ENCODE results near the gene TBX4.

TBX4 gene

DNA sequence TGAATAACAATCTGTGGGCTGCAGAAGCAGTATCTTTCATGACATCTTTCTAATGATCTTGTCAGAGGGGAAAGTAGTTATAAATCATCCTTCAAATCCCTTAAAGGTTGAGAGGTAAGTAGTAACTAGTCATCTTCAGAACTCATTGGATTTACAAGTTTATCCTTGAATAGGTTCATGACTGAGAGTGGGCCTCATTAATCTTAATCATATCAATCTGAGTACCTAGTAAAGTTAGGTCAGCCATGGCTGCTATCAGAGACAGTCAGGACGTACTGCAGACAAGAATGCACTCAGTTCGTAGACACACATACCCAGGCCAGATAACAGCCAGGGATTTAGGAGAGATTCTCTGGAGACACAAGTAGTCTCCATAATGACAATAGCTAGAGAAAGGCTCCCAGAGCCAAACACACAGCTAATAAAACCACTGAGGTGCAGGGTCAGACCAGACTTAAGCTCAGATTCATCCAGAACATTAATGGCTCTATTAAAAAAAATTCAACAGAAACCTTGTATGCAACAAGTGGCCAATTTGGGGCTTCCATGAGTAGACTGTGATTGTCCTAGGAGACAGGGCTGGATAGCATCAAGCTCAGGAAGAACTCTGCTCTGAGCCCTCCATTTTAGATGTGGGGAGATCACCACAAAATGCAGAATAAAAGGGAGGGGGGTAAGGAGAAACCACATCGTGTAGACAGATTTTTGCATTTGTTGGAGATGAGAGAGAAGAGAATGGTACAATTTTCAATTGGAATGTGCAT, 65.8 kb downstream of the TBX4 start:
- Histone ChIP-seq H3K27me3 (ENCODE audit: insufficient read depth, low read depth, severe bottlenecking) (no peaks in the 10 kb centered on the region), H3K36me3 (no peaks in the 10 kb centered on the region), H3K4me3 (ENCODE audit: low read depth, low read length) (no peak overlapping the region), H3K27ac (no peak overlapping the region), H3K9me3 (ENCODE audit: severe bottlenecking) (no peaks in the 10 kb centered on the region)
- TF ChIP-seq, protein P1, sequence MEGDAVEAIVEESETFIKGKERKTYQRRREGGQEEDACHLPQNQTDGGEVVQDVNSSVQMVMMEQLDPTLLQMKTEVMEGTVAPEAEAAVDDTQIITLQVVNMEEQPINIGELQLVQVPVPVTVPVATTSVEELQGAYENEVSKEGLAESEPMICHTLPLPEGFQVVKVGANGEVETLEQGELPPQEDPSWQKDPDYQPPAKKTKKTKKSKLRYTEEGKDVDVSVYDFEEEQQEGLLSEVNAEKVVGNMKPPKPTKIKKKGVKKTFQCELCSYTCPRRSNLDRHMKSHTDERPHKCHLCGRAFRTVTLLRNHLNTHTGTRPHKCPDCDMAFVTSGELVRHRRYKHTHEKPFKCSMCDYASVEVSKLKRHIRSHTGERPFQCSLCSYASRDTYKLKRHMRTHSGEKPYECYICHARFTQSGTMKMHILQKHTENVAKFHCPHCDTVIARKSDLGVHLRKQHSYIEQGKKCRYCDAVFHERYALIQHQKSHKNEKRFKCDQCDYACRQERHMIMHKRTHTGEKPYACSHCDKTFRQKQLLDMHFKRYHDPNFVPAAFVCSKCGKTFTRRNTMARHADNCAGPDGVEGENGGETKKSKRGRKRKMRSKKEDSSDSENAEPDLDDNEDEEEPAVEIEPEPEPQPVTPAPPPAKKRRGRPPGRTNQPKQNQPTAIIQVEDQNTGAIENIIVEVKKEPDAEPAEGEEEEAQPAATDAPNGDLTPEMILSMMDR (IDR thresholded peaks at IDR 0.05; ENCODE audit: low read depth, low read length) = no peak
- DNase-seq = no peak

DNA sequence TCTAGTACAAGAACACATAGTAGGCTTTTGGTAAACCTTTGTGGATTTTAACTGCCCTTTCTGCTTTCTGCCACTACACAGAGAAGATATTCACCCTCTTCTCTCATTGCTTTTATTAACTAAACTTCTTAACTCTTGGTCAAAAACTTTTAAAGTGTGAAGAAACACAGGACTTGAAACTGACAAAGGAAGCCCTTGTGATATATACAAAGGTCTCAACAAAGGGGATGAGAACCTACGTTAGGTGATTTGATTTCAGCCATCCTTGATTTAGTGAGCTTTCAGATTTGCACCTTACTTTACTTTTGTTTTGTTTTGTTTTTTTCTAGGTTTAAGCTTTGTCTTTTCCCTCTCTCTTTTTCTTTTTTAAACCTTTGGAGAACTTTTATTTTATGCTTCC, 66.9 kb downstream of the TBX4 start:
- H3K36me3 ChIP-seq = no peaks in the 10 kb centered on the region
- no peak overlapping the region for H3K27ac ChIP-seq
- no peaks in the 10 kb centered on the region for H3K27me3 ChIP-seq (ENCODE audit: insufficient read depth, low read depth, severe bottlenecking)
- no peaks in the 10 kb centered on the region for H3K9me3 ChIP-seq (ENCODE audit: severe bottlenecking)
- TF ChIP-seq, protein P1 (IDR thresholded peaks at IDR 0.05; ENCODE audit: low read depth, low read length) = no peak
- no peak for DNase-seq
- no peak overlapping the region for H3K4me3 ChIP-seq (ENCODE audit: low read depth, low read length)

DNA sequence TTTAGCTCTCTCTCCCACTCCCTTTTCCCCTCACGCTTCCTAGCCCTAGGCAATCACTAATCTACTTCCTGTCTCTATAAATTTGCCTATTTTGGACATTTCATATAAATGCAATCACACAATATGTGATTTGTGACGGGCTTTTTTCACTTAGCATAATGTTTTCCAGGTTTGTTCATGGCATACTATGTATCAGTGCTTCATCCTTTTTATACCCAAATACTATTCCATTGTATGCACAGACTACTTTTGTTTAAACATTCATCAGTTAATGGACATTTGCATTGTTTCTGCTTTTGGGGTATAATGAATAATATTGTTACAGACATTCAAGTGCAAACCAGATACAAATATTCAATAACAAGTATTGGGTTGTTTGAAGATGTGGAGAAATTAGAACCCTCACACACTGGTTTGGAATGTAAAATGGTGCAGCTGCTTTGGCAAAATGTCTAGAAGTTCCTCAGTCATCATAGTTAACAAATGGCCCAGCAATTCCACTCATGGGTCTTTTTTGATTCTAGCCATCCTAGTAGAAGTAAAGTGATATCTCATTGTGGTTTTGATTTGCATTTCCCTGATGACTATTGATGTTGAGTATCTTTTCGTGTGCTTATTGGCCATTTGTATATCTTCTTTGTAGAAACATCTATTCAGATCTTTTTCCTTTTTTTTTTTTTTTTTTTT, 67.7 kb downstream of the TBX4 start:
- Histone ChIP-seq H3K36me3 (no peaks in the 10 kb centered on the region), H3K9me3 (ENCODE audit: severe bottlenecking) (no peaks in the 10 kb centered on the region), H3K4me3 (ENCODE audit: low read depth, low read length) (no peak overlapping the region), H3K27ac (no peak overlapping the region), H3K27me3 (ENCODE audit: insufficient read depth, low read depth, severe bottlenecking) (no peaks in the 10 kb centered on the region)
- TF ChIP-seq, protein P1 (IDR thresholded peaks at IDR 0.05; ENCODE audit: low read depth, low read length) = no peak
- no peak for DNase-seq

- no peaks in the 10 kb centered on the region for H3K27me3 ChIP-seq (ENCODE audit: insufficient read depth, low read depth, severe bottlenecking)
- H3K9me3 ChIP-seq (ENCODE audit: severe bottlenecking) = no peaks in the 10 kb centered on the region
- TF ChIP-seq, protein P1 (IDR thresholded peaks at IDR 0.05; ENCODE audit: low read depth, low read length) = no peak
- H3K4me3 ChIP-seq (ENCODE audit: low read depth, low read length) = no peak overlapping the region
- no peak for DNase-seq
- H3K27ac ChIP-seq = no peak overlapping the region
- H3K36me3 ChIP-seq = no peaks in the 10 kb centered on the region
Measured at GRCh38 chr17:61520897-61521296, 68.7 kb downstream of the TBX4 start.

GRCh38 chr17:61522088-61522487, 69.9 kb downstream of the TBX4 start:
- no peaks in the 10 kb centered on the region for H3K9me3 ChIP-seq (ENCODE audit: severe bottlenecking)
- no peak overlapping the region for H3K27ac ChIP-seq
- DNase-seq = no peak
- no peaks in the 10 kb centered on the region for H3K36me3 ChIP-seq
- H3K4me3 ChIP-seq (ENCODE audit: low read depth, low read length) = no peak overlapping the region
- TF ChIP-seq, protein P1 (IDR thresholded peaks at IDR 0.05; ENCODE audit: low read depth, low read length) = no peak
- H3K27me3 ChIP-seq (ENCODE audit: insufficient read depth, low read depth, severe bottlenecking) = no peaks in the 10 kb centered on the region

Data from WERI-Rb-1 (cell line).